GM19438 (cell line): Measurements from ENCODE around the gene RASGRP4.
A peak's percentile ranks its signal among the peaks of the same experiment; 100 is the strongest.
"Not testable (repeated sequence)": the region's sequence is repeated elsewhere in the genome, so short reads cannot be mapped to it uniquely, and the experiment has no call there.

Experiments used
- ATAC-seq: cut with Tn5 transposase; IDR thresholded peaks from one replicate; pipeline ENCODE4 v1.9.1; 2021; ENCODE audit warnings: low read depth; ENCODE audit not compliant: unreplicated experiment

Gene RASGRP4

DNA sequence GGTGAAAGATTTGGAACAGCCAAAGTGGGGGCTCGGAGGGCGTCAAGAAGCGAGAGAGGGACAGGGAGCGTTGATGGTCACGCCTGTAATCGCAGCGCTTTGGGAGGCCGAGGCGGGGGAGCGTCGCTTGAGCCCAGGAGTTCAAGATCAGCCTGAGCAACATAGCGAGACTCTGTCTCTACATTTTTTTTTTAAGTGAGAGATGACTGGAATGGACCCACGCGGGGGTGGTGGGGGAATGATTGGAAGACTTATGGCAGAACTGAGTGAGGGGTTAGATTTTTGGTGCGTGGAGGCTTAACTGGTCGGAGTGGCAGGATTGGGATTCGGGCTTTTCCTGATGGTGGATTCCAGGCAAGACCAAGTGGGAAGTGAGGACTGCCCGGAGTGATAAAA is 50.9 kb downstream of the RASGRP4 start:
- ATAC-seq: no peak

DNA sequence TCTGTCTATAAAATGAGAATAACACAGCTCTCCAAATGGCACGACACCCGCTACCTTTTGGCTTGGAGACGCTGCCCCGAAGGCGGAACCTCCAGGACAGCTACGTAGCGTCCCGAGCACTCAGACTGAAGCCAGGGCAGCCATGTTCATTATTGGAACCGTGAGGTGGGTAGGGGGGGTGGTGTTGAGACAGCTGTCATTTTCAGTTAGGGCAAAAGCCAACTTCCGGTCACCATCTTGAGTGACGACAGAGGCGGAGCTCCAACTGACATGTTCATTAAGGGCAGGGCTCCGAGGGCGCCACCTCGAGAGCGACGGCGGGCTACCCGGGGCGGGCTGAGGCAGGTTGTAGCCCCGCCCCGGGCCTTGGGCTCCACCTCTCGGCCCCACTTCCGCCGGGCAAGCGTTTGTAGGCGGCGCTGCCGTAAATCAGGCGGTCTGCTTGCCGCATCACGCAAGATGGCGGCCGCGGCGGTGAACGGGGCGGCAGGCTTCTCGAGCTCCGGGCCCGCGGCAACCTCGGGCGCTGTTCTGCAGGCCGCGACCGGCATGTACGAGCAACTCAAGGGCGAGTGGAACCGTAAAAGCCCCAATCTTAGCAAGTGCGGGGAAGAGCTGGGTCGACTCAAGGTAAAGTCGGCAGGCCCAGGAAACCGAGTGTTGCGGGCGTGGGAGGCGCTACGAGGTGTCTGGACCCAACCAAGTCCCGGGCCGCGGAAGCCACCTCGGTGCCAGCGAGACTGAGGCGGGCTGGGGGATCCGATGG is 51.5 kb downstream of the RASGRP4 start, which contains the start of gene PSMD8:
PSMD8 (plus strand) TSS at position 240 of the 766 bp plus-strand sequence; CDS start at position 271, 31 bp downstream.
- ATAC-seq: peak; percentile 94

- no peak for ATAC-seq
These were observed 52.1 kb downstream of the RASGRP4 start for GRCh38 chr19:38373907-38374331.

GRCh38 chr19:38371081-38371480 is 54.9 kb downstream of the RASGRP4 start:
- ATAC-seq: no peak

DNA sequence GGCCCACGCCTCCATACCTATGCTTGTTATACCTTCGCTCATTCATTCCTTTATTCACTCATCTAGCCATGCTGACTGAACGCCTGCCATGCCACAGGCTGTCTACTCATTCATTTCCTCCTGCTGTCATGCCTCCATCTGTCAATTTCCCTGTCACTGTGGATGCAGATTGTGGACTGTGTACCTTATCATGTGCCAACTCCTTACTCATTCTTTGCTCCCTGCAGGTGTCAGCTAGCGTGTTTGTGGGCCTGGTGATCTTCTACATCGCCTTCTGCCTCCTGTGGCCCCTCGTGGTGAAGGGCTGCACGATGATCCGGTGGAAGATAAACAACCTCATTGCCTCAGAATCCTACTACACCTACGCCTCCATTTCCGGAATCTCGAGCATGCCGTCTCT is 55.7 kb downstream of the RASGRP4 start:
- ATAC-seq: no peak

DNA sequence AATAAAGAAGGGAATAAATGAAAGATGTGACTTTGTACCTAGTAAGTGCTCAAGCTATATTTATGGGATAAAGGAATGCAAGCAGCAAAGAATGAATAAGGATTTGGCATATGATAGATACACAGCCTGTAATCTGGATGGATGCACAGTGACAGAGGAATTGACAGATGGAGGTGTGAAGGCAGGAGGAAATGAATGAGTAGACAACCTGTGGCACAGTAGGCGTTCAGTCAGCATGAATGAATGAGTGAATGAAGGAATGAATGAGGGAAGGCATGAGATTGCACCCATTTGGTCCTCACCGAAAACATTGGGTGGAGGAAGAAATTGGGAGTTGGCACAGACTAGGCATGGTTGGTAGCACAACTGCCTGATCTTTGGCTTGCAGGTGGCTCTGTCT is 56.4 kb downstream of the RASGRP4 start:
- ATAC-seq: no peak

- no peak for ATAC-seq
These were observed 59.0 kb downstream of the RASGRP4 start for GRCh38 chr19:38367041-38367440.

DNA sequence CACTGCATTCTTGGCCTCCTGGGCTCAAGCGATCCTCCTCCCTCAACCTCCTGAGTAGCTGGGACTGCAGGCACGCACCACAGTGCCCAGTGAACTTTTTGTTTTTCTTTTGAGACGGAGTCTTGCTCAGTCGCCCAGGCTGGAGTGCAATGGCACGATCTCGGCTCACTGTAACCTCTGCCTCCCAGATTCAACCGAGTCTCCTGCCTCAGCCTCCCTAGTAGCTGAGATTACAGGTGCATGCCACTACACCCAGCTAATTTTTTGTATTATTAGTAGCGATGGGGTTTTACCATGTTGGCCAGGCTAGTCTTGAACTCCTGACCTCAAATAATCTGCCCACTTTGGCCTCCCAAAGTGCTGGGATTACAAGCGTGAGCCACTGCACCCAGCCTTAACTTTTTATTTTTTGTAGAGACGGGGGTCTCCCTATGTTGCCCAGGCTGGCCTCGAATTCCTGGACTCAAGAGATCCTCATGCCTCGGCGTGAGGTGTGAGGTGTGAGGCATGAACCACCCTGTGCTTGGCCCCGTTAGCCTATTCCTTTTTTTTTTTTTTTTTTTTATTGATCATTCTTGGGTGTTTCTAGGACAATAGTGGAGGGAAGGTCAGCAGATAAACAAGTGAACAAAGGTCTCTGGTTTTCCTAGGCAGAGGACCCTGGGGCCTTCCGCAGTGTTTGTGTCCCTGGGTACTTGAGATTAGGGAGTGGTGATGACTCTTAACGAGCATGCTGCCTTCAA is 62.9 kb downstream of the RASGRP4 start:
- not testable (repeated sequence) for ATAC-seq

DNA sequence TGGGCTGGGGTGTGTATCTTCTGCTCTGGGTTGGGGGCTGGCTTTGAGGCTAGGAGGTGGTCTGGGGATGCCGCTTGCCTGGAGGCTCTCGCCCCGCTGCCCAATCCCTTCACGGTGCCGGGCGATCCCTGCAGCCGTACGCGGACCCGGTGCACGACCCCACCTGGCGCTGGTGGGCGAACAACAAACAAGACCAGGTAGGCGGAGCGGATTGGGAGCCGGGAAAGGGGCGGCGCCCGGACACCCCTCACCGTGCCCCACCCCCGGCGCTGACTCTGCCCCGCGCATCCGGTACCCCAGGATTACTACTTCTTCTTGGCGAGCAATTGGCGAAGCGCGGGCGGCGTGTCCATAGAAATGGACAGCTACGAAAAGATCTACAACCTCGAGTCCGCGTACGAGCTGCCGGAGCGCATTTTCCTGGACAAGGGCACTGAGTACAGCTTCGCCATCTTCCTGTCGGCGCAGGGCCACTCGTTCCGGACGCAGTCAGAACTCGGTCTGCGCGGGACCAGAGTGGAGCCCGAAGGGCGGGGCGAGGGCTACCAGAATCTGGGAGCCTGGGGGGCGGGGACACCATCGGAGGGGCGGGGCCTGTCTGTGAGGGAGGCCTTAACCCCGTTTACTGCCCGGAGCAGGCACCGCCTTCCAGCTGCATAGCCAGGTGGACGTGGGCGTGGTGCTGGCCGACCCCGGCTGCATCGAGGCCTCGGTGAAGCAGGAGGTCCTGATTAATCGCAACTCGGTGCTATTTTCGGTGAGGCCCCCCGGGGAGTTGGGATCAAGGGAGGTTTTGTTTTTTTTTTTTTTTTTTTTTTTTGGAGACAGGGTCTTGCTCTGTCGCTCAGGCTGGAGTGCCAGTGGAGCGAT is 63.7 kb downstream of the RASGRP4 start:
- peak; percentile 51 for ATAC-seq

DNA sequence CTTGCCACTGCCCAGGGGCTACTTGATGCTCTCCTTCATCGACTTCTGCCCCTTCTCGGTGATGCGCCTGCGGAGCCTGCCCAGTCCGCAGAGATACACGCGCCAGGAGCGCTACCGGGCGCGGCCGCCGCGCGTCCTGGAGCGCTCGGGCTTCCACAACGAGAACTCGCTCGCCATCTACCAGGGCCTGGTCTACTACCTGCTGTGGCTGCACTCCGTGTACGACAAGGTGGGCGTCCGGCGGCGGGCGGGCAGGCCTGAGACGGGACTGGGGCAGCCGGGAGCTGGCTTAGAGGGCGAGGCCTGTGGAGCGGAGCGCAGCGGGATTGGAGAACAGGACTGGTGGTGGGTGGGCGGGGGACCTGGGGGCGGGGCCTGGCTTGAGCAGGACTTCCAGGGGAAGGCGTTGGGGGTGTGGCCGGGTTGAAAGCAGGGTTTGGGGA is 64.4 kb downstream of the RASGRP4 start:
- peak; percentile 43 for ATAC-seq

- ATAC-seq: no peak
These were observed 65.0 kb downstream of the RASGRP4 start for GRCh38 chr19:38360839-38361631.

DNA sequence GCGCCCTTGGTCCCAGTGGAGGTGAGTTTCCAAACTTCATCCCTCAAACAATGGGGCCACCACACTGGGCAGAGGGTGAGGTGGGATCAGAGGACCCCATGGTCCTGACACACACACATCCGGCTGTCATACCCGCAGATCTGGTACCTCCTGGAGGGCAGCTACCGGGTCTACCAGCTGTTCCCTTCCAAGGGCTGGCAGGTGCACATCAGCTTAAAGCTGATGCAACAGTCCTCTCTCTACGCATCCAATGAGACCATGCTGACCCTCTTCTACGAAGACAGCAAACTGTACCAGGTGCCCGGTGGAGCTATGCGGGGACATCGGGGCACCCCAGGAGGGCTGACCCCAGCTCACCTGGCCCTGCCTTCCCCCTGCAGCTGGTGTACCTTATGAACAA is 65.7 kb downstream of the RASGRP4 start:
- no peak for ATAC-seq

- ATAC-seq: no peak
These were observed 66.6 kb downstream of the RASGRP4 start for GRCh38 chr19:38359242-38360021.
